Hepatocyte (in vitro differentiated cells): ENCODE measurements around the gene FAM53B. TPM values are rescaled to one million over a fixed set of nuclear protein-coding genes. Genes with fewer than 3 reads are reported as not detected.

Source experiments
- DNase-seq: peaks from one replicate; pipeline ENCODE4 v3.0.0-alpha.2; 2016; ENCODE audit warnings: low spot score
- H2AFZ ChIP-seq: fragments of 200-600 bp; sonication (generic); 2 replicates; pipeline ENCODE4 v1.6.0; 2016; ENCODE audit warnings: antibody characterized with exemption, mild to moderate bottlenecking
- H3K27ac ChIP-seq: fragments of 200-600 bp; sonication (generic); 2 replicates; pipeline ENCODE4 v1.5.1; 2016; ENCODE audit warnings: mild to moderate bottlenecking
- H3K27me3 ChIP-seq: fragments of 200-600 bp; sonication (generic); 2 replicates; pipeline ENCODE4 v1.6.1; 2016
- H3K36me3 ChIP-seq: fragments of 200-600 bp; sonication (generic); replicated peaks from 2 replicates; pipeline ENCODE4 v1.5.1; 2016; ENCODE audit warnings: low read depth; ENCODE audit not compliant: insufficient read depth
- H3K4me1 ChIP-seq: fragments of 200-600 bp; sonication (generic); 2 replicates; pipeline ENCODE4 v1.5.1; 2016; ENCODE audit warnings: mild to moderate bottlenecking, moderate library complexity; ENCODE audit not compliant: insufficient read depth
- H3K4me2 ChIP-seq: fragments of 200-600 bp; sonication (generic); 2 replicates; pipeline ENCODE4 v1.6.0; 2016
- H3K4me3 ChIP-seq: fragments of 200-600 bp; sonication (generic); 2 replicates; pipeline ENCODE4 v1.5.1; 2016; ENCODE audit warnings: mild to moderate bottlenecking
- H3K79me2 ChIP-seq: fragments of 200-600 bp; sonication (generic); 2 replicates; pipeline ENCODE4 v1.6.0; 2017; ENCODE audit warnings: mild to moderate bottlenecking
- H3K9me2 ChIP-seq: fragments of 200-600 bp; sonication (generic); replicated peaks from 2 replicates; pipeline ENCODE4 v1.6.0; 2017; ENCODE audit warnings: mild to moderate bottlenecking; ENCODE audit not compliant: insufficient read depth
- H3K9me3 ChIP-seq: fragments of 200-600 bp; sonication (generic); 2 replicates; pipeline ENCODE4 v1.5.1; 2016; ENCODE audit warnings: low read depth, mild to moderate bottlenecking
- H4K20me1 ChIP-seq: fragments of 200-600 bp; sonication (generic); 2 replicates; pipeline ENCODE4 v1.6.0; 2016; ENCODE audit warnings: mild to moderate bottlenecking; ENCODE audit not compliant: insufficient read depth, poor library complexity, severe bottlenecking
- EZH2 ChIP-seq: fragments of 200-600 bp; sonication (generic); IDR thresholded peaks from 2 replicates; pipeline ENCODE4 v1.6.1; 2016; ENCODE audit warnings: antibody characterized with exemption, mild to moderate bottlenecking, borderline replicate concordance
- EZH2phosphoT487 ChIP-seq: fragments of 200-600 bp; sonication (generic); IDR thresholded peaks from one replicate; pipeline ENCODE4 v1.6.1; 2018; ENCODE audit warnings: antibody characterized with exemption, mild to moderate bottlenecking, low read depth, moderate library complexity; ENCODE audit not compliant: unreplicated experiment, severe bottlenecking
- WGBS: methylation state at CpG from one replicate; pipeline ENCODE4 v1.1.6; 2016; ENCODE audit warnings: low lambda C conversion rate; ENCODE audit errors: missing lambda C conversion rate; 5-methylcytosine and 5-hydroxymethylcytosine counted together
- polyA plus RNA-seq: library from polyadenylated mRNA; unstranded; fragments of >200 nt; fragmentation: Nextera tagmentation; extraction: Ambion mirVana; gene quantifications from 2 replicates; pipeline ENCODE4 v1.2.1, GENCODE V29; 2016
- total RNA-seq: library from RNA; depleted of rRNA; stranded (reverse); fragments of >200 nt; gene quantifications from 2 replicates; pipeline ENCODE4 v1.2.3, GENCODE V29; 2014
- TF ChIP-seq, protein P1 (sequence below): fragments of 200-600 bp; sonication (generic); IDR thresholded peaks from 2 replicates; pipeline ENCODE4 v1.5.1; 2016; ENCODE audit warnings: antibody characterized with exemption, mild to moderate bottlenecking; ENCODE audit not compliant: poor library complexity

Gene FAM53B
- total and polyA plus RNA-seq, 2 experiments from 2014 or later = 10.3 to 23.6 TPM

DNA sequence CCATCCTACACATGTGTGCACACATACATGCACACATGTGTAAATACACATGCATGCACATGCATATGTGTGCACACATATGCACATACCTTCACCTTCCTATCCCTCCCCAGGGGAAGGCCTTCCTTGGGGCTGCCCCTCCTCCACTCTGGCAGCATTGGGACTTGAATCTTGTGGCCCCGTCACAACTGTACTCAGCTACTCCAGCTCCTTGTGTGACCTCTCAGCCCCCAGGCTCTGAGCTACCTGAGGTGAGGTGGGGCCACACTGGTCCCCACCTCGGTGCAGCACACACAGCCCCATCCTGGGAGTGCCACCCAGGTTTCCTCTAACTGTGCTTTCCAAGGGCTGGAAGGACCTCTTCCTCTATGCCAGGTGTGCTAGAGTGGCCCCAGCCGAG is 166.5 kb downstream of the FAM53B start:
- H3K9me2 ChIP-seq = no peaks in the 10 kb centered on the region
- no peaks in the 10 kb centered on the region for H3K79me2 ChIP-seq
- H3K27ac ChIP-seq = no peak overlapping the region
- H3K9me3 ChIP-seq = no peaks in the 10 kb centered on the region
- H4K20me1 ChIP-seq = no peaks in the 10 kb centered on the region
- DNase-seq = no peak
- 89% methylated on average over 3 of the region's 3 CpGs for WGBS
- no peak overlapping the region for H2AFZ ChIP-seq
- H3K4me2 ChIP-seq = no peak overlapping the region
- no peaks in the 10 kb centered on the region for H3K4me1 ChIP-seq
- no peaks in the 10 kb centered on the region for H3K27me3 ChIP-seq
- H3K4me3 ChIP-seq = no peak overlapping the region
- TF ChIP-seq EZH2phosphoT487 (no peak), EZH2 (no peak)
- TF ChIP-seq, protein P1, sequence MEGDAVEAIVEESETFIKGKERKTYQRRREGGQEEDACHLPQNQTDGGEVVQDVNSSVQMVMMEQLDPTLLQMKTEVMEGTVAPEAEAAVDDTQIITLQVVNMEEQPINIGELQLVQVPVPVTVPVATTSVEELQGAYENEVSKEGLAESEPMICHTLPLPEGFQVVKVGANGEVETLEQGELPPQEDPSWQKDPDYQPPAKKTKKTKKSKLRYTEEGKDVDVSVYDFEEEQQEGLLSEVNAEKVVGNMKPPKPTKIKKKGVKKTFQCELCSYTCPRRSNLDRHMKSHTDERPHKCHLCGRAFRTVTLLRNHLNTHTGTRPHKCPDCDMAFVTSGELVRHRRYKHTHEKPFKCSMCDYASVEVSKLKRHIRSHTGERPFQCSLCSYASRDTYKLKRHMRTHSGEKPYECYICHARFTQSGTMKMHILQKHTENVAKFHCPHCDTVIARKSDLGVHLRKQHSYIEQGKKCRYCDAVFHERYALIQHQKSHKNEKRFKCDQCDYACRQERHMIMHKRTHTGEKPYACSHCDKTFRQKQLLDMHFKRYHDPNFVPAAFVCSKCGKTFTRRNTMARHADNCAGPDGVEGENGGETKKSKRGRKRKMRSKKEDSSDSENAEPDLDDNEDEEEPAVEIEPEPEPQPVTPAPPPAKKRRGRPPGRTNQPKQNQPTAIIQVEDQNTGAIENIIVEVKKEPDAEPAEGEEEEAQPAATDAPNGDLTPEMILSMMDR = no peak
- H3K36me3 ChIP-seq = no peaks in the 10 kb centered on the region

DNA sequence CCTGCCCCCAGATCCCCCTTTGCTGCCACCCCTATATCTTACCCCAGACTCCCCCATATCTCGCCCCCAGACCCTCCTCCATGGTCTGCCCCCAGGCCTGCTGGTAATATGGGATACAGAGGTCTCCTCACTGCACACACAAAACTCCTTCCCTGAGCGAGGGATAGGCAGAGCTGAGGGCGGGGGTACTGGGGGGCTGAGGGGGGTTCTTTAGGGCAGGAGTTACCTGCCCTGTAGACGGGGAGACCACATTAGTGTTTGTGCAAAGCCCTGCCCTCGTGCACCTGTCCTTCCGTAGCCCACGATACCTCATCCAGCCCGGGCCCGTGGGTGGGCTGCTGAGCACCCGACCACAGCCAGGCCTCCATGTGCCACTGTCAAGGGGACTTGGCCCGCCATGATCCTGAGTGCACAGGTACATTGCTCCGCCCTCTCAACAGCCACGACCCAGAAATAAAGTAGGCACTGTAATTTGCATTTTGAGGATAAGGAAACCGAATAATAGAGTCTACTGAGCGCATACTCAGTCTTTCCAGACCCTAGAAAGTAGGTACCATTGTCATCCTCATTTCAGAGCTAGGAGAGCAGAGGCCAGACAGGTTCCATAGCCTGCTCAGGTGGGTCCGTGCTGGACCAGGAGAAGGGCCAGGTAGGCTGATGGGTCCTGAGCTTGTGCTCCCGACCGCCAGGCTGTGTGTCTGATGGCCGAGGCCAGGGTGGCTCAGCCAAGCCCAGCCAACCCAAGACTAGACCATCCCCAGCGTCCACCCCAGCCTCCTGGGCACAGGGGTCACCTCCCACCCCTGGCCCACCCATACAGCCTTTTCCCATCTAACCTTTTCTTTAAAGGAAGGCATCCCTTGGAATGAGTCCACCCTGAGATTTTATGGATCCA is 167.4 kb downstream of the FAM53B start:
- Histone ChIP-seq H3K4me2 (no peak overlapping the region), H3K4me3 (no peak overlapping the region), H3K27ac (no peak overlapping the region), H4K20me1 (no peaks in the 10 kb centered on the region), H3K36me3 (no peaks in the 10 kb centered on the region), H3K4me1 (no peaks in the 10 kb centered on the region), H3K9me3 (no peaks in the 10 kb centered on the region), H2AFZ (no peak overlapping the region), H3K79me2 (no peaks in the 10 kb centered on the region), H3K27me3 (no peaks in the 10 kb centered on the region), H3K9me2 (no peaks in the 10 kb centered on the region)
- 85% methylated on average over 17 of the region's 20 CpGs for WGBS
- no peak for DNase-seq
- no peak for TF ChIP-seq EZH2
- TF ChIP-seq EZH2phosphoT487 = no peak
- TF ChIP-seq, protein P1 = no peak

DNA sequence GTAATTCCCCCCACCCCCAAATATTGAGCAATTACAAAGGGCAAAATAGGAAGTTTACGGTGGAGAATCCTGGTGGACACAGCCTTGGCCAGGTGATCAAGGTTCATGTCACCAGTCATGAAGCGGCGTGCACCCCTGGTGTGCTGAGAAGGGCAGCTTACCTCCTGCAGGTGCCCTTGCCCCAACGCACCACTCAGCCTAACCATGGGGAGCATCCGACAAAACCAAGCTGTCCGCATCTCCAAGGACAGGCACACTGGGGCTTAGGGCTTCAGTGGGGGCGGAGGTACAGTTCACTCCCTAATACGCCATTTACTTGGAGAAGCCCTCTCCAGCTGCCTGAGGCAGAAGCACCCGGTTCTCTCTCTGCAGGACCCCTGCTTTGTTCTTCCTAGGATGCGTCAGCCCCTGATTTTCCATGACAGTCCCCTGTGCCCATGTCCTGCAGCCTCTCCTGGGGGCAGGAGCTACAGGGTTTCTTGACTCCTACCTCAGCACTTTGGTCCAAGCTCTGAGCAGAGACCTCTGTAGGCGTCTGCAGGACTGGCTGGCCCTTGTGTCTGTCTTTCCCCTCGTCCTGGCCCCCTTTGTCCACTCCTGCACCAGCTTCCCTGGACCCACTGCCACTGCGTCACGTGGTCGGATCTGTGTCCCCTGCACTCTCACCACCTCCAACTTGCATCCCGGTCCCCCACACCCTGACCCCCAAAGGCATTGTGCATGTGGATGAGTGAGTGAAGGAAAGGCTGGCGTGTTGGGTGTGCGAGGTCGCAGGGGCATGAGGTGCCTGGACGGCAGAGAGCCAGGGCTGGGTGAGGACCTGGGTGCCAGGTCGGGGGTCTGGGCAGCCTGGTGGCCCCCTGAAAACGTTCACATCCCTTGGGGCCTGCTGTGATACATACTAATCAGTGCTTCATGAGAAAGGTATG is 168.8 kb downstream of the FAM53B start:
- H4K20me1 ChIP-seq = no peaks in the 10 kb centered on the region
- no peak overlapping the region for H3K4me3 ChIP-seq
- no peak overlapping the region for H3K4me2 ChIP-seq
- H3K79me2 ChIP-seq = no peaks in the 10 kb centered on the region
- TF ChIP-seq EZH2 (no peak), EZH2phosphoT487 (no peak)
- TF ChIP-seq, protein P1 = no peak
- no peaks in the 10 kb centered on the region for H3K4me1 ChIP-seq
- H2AFZ ChIP-seq = no peak overlapping the region
- no peaks in the 10 kb centered on the region for H3K9me3 ChIP-seq
- no peaks in the 10 kb centered on the region for H3K27me3 ChIP-seq
- 81% methylated on average over 22 of the region's 22 CpGs for WGBS
- no peaks in the 10 kb centered on the region for H3K36me3 ChIP-seq
- no peaks in the 10 kb centered on the region for H3K9me2 ChIP-seq
- DNase-seq = no peak
- no peak overlapping the region for H3K27ac ChIP-seq
